ENCODE data around the gene LPO.

The LPO gene

GRCh38 chr17:58238147-58238634, at the start of gene LPO:
LPO (plus strand) TSS chr17:58238584; CDS start chr17:58242980, 4,396 bp downstream.
- Histone ChIP-seq H3K4me1 (ENCODE audit: control insufficient read depth, insufficient read depth, low read length) (no peaks in the 10 kb centered on the region), H3K4me3 (ENCODE audit: low read length) (no peak within 1 kb of the TSS), H3K36me3 (ENCODE audit: control insufficient read depth, insufficient read depth, low read length) (no peaks in the 10 kb centered on the region), H3K9me3 (ENCODE audit: control insufficient read depth, insufficient read depth, low read length) (no peaks in the 10 kb centered on the region), H3K27ac (ENCODE audit: low read length) (no peak within 1 kb of the TSS), H3K27me3 (ENCODE audit: control insufficient read depth, insufficient read depth, low read length) (no peaks in the 10 kb centered on the region)
- no peak for DNase-seq (ENCODE audit: low read depth, low spot score)
- WGBS (ENCODE audit: insufficient coverage, insufficient read length) = no CpG with 5 or more reads among the region's 5 CpGs

GRCh38 chr17:58189436-58190146, 48.8 kb upstream of the LPO start:
- no peak for DNase-seq (ENCODE audit: low read depth, low spot score)
- no peak overlapping the region for H3K27ac ChIP-seq (ENCODE audit: low read length)
- H3K27me3 ChIP-seq (ENCODE audit: control insufficient read depth, insufficient read depth, low read length) = no peaks in the 10 kb centered on the region
- H3K4me3 ChIP-seq (ENCODE audit: low read length) = no peak overlapping the region
- WGBS (ENCODE audit: insufficient coverage, insufficient read length) = no CpG with 5 or more reads among the region's 11 CpGs
- no peaks in the 10 kb centered on the region for H3K4me1 ChIP-seq (ENCODE audit: control insufficient read depth, insufficient read depth, low read length)
- no peaks in the 10 kb centered on the region for H3K9me3 ChIP-seq (ENCODE audit: control insufficient read depth, insufficient read depth, low read length)
- H3K36me3 ChIP-seq (ENCODE audit: control insufficient read depth, insufficient read depth, low read length) = no peaks in the 10 kb centered on the region; the same call in 1 of the 2 replicates

DNA sequence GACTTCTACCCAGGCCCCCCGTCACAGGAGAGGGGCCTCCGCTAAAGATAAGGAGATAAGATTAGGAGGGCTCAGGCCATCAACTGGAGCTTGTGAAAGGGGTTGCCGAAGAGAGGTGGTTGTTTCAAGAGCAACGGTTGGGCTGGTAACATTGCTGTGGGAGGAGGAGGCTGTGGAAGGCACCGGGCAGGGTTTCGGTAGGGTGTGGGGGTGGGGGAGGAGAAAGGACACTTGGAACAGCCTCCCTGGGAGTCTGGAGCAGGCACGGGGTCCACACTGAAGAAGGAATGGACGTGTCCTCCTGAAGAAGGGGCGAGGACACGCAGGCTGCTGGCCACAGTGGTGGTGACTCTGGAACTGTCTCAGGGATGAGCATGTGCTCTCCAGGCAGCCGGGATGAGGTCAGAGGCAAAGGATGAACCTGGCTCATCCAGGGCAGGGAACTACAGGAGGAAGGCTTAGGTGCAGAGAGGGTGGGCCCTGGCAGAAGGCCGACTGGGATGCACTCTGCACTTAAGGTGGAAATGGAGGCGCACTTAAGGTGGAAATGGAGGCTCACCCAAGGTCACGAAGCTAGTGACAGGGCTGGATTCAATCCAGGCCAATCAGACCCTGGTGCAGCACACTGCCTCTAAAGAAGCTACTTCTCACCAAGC, 47.0 kb upstream of the LPO start:
- H3K4me3 ChIP-seq (ENCODE audit: low read length) = no peak overlapping the region
- WGBS (ENCODE audit: insufficient coverage, insufficient read length) = no CpG with 5 or more reads among the region's 14 CpGs
- H3K27ac ChIP-seq (ENCODE audit: low read length) = no peak overlapping the region
- H3K36me3 ChIP-seq (ENCODE audit: control insufficient read depth, insufficient read depth, low read length) = no peaks in the 10 kb centered on the region; the same call in 1 of the 2 replicates
- no peak for DNase-seq (ENCODE audit: low read depth, low spot score)
- H3K4me1 ChIP-seq (ENCODE audit: control insufficient read depth, insufficient read depth, low read length) = no peaks in the 10 kb centered on the region
- no peaks in the 10 kb centered on the region for H3K9me3 ChIP-seq (ENCODE audit: control insufficient read depth, insufficient read depth, low read length)
- H3K27me3 ChIP-seq (ENCODE audit: control insufficient read depth, insufficient read depth, low read length) = no peaks in the 10 kb centered on the region

GRCh38 chr17:58192612-58193011, 45.8 kb upstream of the LPO start, which contains the start of gene EPX:
EPX (plus strand) TSS chr17:58192726; CDS start chr17:58192847, 121 bp downstream.
- H3K9me3 ChIP-seq (ENCODE audit: control insufficient read depth, insufficient read depth, low read length) = no peaks in the 10 kb centered on the region
- DNase-seq (ENCODE audit: low read depth, low spot score) = no peak
- no peak within 1 kb of the TSS for H3K27ac ChIP-seq (ENCODE audit: low read length)
- H3K36me3 ChIP-seq (ENCODE audit: control insufficient read depth, insufficient read depth, low read length) = no peaks in the 10 kb centered on the region; the same call in 1 of the 2 replicates
- no peaks in the 10 kb centered on the region for H3K4me1 ChIP-seq (ENCODE audit: control insufficient read depth, insufficient read depth, low read length)
- WGBS (ENCODE audit: insufficient coverage, insufficient read length) = no CpG with 5 or more reads among the region's 6 CpGs
- no peak within 1 kb of the TSS for H3K4me3 ChIP-seq (ENCODE audit: low read length)
- H3K27me3 ChIP-seq (ENCODE audit: control insufficient read depth, insufficient read depth, low read length) = no peaks in the 10 kb centered on the region

DNA sequence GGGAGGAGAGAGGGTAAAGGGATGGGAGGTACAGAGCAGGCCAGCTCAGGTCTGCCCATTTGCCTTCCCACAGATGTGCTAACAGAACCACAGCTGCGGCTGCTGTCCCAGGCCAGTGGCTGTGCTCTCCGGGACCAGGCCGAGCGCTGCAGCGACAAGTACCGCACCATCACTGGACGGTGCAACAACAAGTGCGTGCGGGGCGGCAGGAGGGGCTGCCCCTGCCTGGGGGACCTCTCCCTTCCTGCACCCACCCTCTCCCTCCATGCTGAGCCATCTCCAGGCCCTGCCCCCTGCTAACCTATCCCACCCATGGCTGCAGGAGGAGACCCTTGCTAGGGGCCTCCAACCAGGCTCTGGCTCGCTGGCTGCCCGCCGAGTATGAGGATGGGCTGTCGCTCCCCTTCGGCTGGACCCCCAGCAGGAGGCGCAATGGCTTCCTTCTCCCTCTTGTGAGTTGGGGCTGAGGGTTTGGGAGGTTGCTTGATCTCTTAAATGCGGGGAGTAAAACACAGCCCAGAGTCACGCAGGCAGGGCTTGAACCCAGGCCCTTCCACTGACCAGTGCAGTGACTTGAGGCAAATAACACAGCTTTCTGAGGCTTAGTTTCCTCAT, 44.6 kb upstream of the LPO start:
- Histone ChIP-seq H3K4me1 (ENCODE audit: control insufficient read depth, insufficient read depth, low read length) (no peaks in the 10 kb centered on the region), H3K27ac (ENCODE audit: low read length) (no peak overlapping the region), H3K27me3 (ENCODE audit: control insufficient read depth, insufficient read depth, low read length) (no peaks in the 10 kb centered on the region), H3K4me3 (ENCODE audit: low read length) (no peak overlapping the region), H3K36me3 (ENCODE audit: control insufficient read depth, insufficient read depth, low read length) (no peaks in the 10 kb centered on the region; the same call in 1 of the 2 replicates), H3K9me3 (ENCODE audit: control insufficient read depth, insufficient read depth, low read length) (no peaks in the 10 kb centered on the region)
- no CpG with 5 or more reads among the region's 18 CpGs for WGBS (ENCODE audit: insufficient coverage, insufficient read length)
- DNase-seq (ENCODE audit: low read depth, low spot score) = no peak

GRCh38 chr17:58195518-58196123, 42.8 kb upstream of the LPO start:
- Histone ChIP-seq H3K9me3 (ENCODE audit: control insufficient read depth, insufficient read depth, low read length) (no peaks in the 10 kb centered on the region), H3K27me3 (ENCODE audit: control insufficient read depth, insufficient read depth, low read length) (no peaks in the 10 kb centered on the region), H3K27ac (ENCODE audit: low read length) (no peak overlapping the region), H3K4me1 (ENCODE audit: control insufficient read depth, insufficient read depth, low read length) (no peaks in the 10 kb centered on the region), H3K36me3 (ENCODE audit: control insufficient read depth, insufficient read depth, low read length) (no peaks in the 10 kb centered on the region; the same call in 1 of the 2 replicates), H3K4me3 (ENCODE audit: low read length) (no peak overlapping the region)
- no peak for DNase-seq (ENCODE audit: low read depth, low spot score)
- 97% methylated on average over 1 of the region's 5 CpGs for WGBS (ENCODE audit: insufficient coverage, insufficient read length)

- no CpG with 5 or more reads among the region's 7 CpGs for WGBS (ENCODE audit: insufficient coverage, insufficient read length)
- Histone ChIP-seq H3K4me1 (ENCODE audit: control insufficient read depth, insufficient read depth, low read length) (no peaks in the 10 kb centered on the region), H3K27me3 (ENCODE audit: control insufficient read depth, insufficient read depth, low read length) (no peaks in the 10 kb centered on the region), H3K4me3 (ENCODE audit: low read length) (no peak overlapping the region), H3K36me3 (ENCODE audit: control insufficient read depth, insufficient read depth, low read length) (no peaks in the 10 kb centered on the region; the same call in 1 of the 2 replicates), H3K9me3 (ENCODE audit: control insufficient read depth, insufficient read depth, low read length) (no peaks in the 10 kb centered on the region), H3K27ac (ENCODE audit: low read length) (no peak overlapping the region)
- DNase-seq (ENCODE audit: low read depth, low spot score) = no peak
These were observed 41.8 kb upstream of the LPO start for GRCh38 chr17:58196610-58197009.

- no CpG with 5 or more reads among the region's 14 CpGs for WGBS (ENCODE audit: insufficient coverage, insufficient read length)
- no peaks in the 10 kb centered on the region for H3K36me3 ChIP-seq (ENCODE audit: control insufficient read depth, insufficient read depth, low read length)
- no peaks in the 10 kb centered on the region for H3K9me3 ChIP-seq (ENCODE audit: control insufficient read depth, insufficient read depth, low read length)
- DNase-seq (ENCODE audit: low read depth, low spot score) = peak; percentile 43
- H3K4me3 ChIP-seq (ENCODE audit: low read length) = no peak overlapping the region
- no peak overlapping the region for H3K27ac ChIP-seq (ENCODE audit: low read length)
- H3K4me1 ChIP-seq (ENCODE audit: control insufficient read depth, insufficient read depth, low read length) = no peaks in the 10 kb centered on the region
- no peaks in the 10 kb centered on the region for H3K27me3 ChIP-seq (ENCODE audit: control insufficient read depth, insufficient read depth, low read length)
These were observed 38.3 kb upstream of the LPO start for GRCh38 chr17:58200024-58200633.

DNA sequence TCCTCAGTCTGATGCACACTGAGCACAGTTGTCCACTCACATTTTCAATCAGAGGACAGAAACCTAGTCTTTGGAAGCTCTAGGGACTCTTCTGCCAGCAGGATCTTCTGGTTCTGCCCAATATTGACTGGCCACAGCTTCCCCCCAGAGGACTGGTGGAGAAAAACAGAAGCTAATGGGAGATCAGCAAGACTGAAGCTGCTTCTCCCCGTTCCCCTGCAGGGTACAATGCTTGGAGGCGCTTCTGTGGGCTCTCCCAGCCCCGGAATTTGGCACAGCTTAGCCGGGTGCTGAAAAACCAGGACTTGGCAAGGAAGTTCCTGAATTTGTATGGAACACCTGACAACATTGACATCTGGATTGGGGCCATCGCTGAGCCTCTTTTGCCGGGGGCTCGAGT, 35.5 kb upstream of the LPO start:
- no CpG with 5 or more reads among the region's 7 CpGs for WGBS (ENCODE audit: insufficient coverage, insufficient read length)
- Histone ChIP-seq H3K36me3 (ENCODE audit: control insufficient read depth, insufficient read depth, low read length) (no peaks in the 10 kb centered on the region), H3K9me3 (ENCODE audit: control insufficient read depth, insufficient read depth, low read length) (no peaks in the 10 kb centered on the region), H3K27me3 (ENCODE audit: control insufficient read depth, insufficient read depth, low read length) (no peaks in the 10 kb centered on the region), H3K4me1 (ENCODE audit: control insufficient read depth, insufficient read depth, low read length) (no peaks in the 10 kb centered on the region), H3K27ac (ENCODE audit: low read length) (no peak overlapping the region), H3K4me3 (ENCODE audit: low read length) (no peak overlapping the region)
- DNase-seq (ENCODE audit: low read depth, low spot score) = no peak

- no peaks in the 10 kb centered on the region for H3K27me3 ChIP-seq (ENCODE audit: control insufficient read depth, insufficient read depth, low read length)
- WGBS (ENCODE audit: insufficient coverage, insufficient read length) = no CpG with 5 or more reads among the region's 5 CpGs
These were observed 33.6 kb upstream of the LPO start for GRCh38 chr17:58204796-58205195.

More at GRCh38 chr17:58204796-58205195, 33.6 kb upstream of the LPO start:
- 0 out of 2 replicates have a peak, but pooled peaks cover 3% of the 10 kb centered on the region for H3K36me3 ChIP-seq (ENCODE audit: control insufficient read depth, insufficient read depth, low read length)
- H3K27ac ChIP-seq (ENCODE audit: low read length) = no peak overlapping the region
- no peak overlapping the region for H3K4me3 ChIP-seq (ENCODE audit: low read length)
- no peak for DNase-seq (ENCODE audit: low read depth, low spot score)
- no peaks in the 10 kb centered on the region for H3K4me1 ChIP-seq (ENCODE audit: control insufficient read depth, insufficient read depth, low read length)
- H3K9me3 ChIP-seq (ENCODE audit: control insufficient read depth, insufficient read depth, low read length) = no peaks in the 10 kb centered on the region
